Spleen (tissue), 11 donors: Measurements from ENCODE around the gene ZBTB42. TPM values are rescaled to one million over a fixed set of nuclear protein-coding genes. Genes with fewer than 3 reads are reported as not detected.

Source experiments
- DNase-seq: peaks from one replicate; pipeline ENCODE4 v3.0.0-alpha.2; 2020
- H3K27ac ChIP-seq, 8 donors: fragments of 200-600 bp; sonication (generic) in 7 of 8; 1 replicate in 4 of 8; 2 replicates in 4 of 8; pipeline versions ENCODE4 v1.5.0 to v1.8.0; 2016 to 2021; ENCODE audit warnings: inconsistent platforms in 4 of 8, mild to moderate bottlenecking in 4 of 8, moderate library complexity in 1 of 8
- H3K27me3 ChIP-seq, 7 donors: fragments of 200-600 bp; sonication (generic) in 6 of 7; replicated peaks in 1 of 7; 1 replicate in 4 of 7; 2 replicates in 3 of 7; pipeline versions ENCODE4 v1.5.0 to v1.8.0; 2016 to 2021; ENCODE audit warnings: inconsistent platforms in 3 of 7, mild to moderate bottlenecking in 1 of 7
- H3K36me3 ChIP-seq, 6 donors: fragments of 200-600 bp; sonication (generic) in 5 of 6; 1 replicate in 4 of 6; 2 replicates in 2 of 6; pipeline versions ENCODE4 v1.5.0 to v1.8.0; 2016 to 2021; ENCODE audit warnings: inconsistent platforms in 2 of 6
- H3K4me1 ChIP-seq, 6 donors: fragments of 200-600 bp; sonication (generic) in 5 of 6; 1 replicate in 3 of 6; 2 replicates in 3 of 6; pipeline versions ENCODE4 v1.5.0 to v1.8.0; 2016 to 2021; ENCODE audit warnings: inconsistent platforms in 3 of 6
- H3K4me3 ChIP-seq, 8 donors: fragments of 200-600 bp; sonication (generic) in 7 of 8; 1 replicate in 4 of 8; 2 replicates in 4 of 8; pipeline versions ENCODE4 v1.5.0 to v1.8.0; 2016 to 2021; ENCODE audit warnings: inconsistent platforms in 4 of 8, mild to moderate bottlenecking in 4 of 8, moderate library complexity in 2 of 8
- H3K9me3 ChIP-seq, 8 donors: fragments of 200-600 bp; sonication (generic) in 7 of 8; 1 replicate in 4 of 8; 2 replicates in 4 of 8; pipeline versions ENCODE4 v1.5.0 to v1.8.0; 2016 to 2021; ENCODE audit warnings: inconsistent platforms in 4 of 8
- CTCF ChIP-seq, 11 experiments: fragments of 200-600 bp in 7 of 11; fragments of 450-650 bp in 4 of 11; sonication (generic) in 4 of 11; IDR thresholded peaks in 8 of 11; conservative IDR thresholded peaks in 3 of 11; 1 replicate in 7 of 11; 2 replicates in 4 of 11; pipeline versions ENCODE4 v1.4.0 to v1.8.0; 2016 to 2021; ENCODE audit warnings: antibody characterized with exemption in 11 of 11, inconsistent platforms in 4 of 11, mild to moderate bottlenecking in 1 of 11
- POLR2A ChIP-seq, 3 donors: fragments of 450-650 bp; IDR thresholded peaks; one replicate each; pipeline ENCODE4 v1.5.1; 2017; ENCODE audit warnings: antibody characterized with exemption in 3 of 3, mild to moderate bottlenecking in 1 of 3
- POLR2AphosphoS5 ChIP-seq, 3 donors: sonication (generic); formaldehyde crosslinking; IDR thresholded peaks; one replicate each; pipeline ENCODE4 v1.5.1; 2017; ENCODE audit warnings: antibody characterized with exemption in 3 of 3
- WGBS, 5 donors: extraction: QIAGEN DNeasy Blood & Tissue Kit in 3 of 5; methylation state at CpG; one replicate each; pipeline versions ENCODE4 v1.1.5 to v1.1.7; 2013 to 2018; 5-methylcytosine and 5-hydroxymethylcytosine counted together
- intact Hi-C: fragments of 100-400 bp; cut with DNase I; formaldehyde crosslinking; loops from one replicate; pipeline ENCODE4 v1.15.0; 2023; ENCODE audit warnings: low total_unique reads
- polyA plus RNA-seq, 3 donors: library from polyadenylated mRNA; stranded (reverse); fragments of 200-250 nt; gene quantifications; one replicate each; pipeline ENCODE4 v1.2.1, GENCODE V29; 2013
- total RNA-seq, 7 donors: library from RNA; depleted of rRNA in 3 of 7; stranded (reverse); fragments of >200 nt in 3 of 7; fragmentation: NEBNext Ultra II Directional in 4 of 7; extraction: Animal tissue kit (Norgen Biotek cat#: 25700) in 4 of 7; gene quantifications; one replicate each; pipeline versions ENCODE4 v1.1.0 to v1.2.1, GENCODE V29; 2016 to 2021
- donor health status: healthy with polysubstance abuse.
- donor health status: DM: no; HTN: no; CAD: no; lungs with moderate emphysema.
- donor health status: DM: no; HTN: no; CAD: no.
- donor health status: Bipolar disorder and iron deficiency.
- donor health status: healthy.
- donor health status: DM: no; HTN: no; CAD: no.
- donor health status: DM: yes; HTN: yes; CAD: no.

ZBTB42 gene
- total and polyA plus RNA-seq, 10 donors, result 0.74 to 11.5 (median 4.6) TPM

GRCh38 chr14:104771918-104772706, 28.8 kb upstream of the ZBTB42 start:
- H3K27me3 ChIP-seq, result no peaks in the 10 kb centered on the region
- 81 to 88% (median 85%) methylated on average over 28 to 34 of the region's 34 CpGs for WGBS, 5 donors
- intact Hi-C loops, result no loop called here
- H3K9me3 ChIP-seq, result peaks cover 0 to 9% (median 5%) of the 10 kb centered on the region in 8 donors
- peaks cover 13 to 39% (median 27%) of the 10 kb centered on the region in 6 donors for H3K4me1 ChIP-seq
- DNase-seq, result no peak
- H3K36me3 ChIP-seq, result peaks cover 0 to 79% (median 58%) of the 10 kb centered on the region in 6 donors
- H3K4me3 ChIP-seq, result no peak overlapping the region
- H3K27ac ChIP-seq, result no peak overlapping the region
- TF ChIP-seq POLR2A (IDR thresholded peaks at IDR 0.05) (no peak), POLR2AphosphoS5 (IDR thresholded peaks at IDR 0.05) (peak in 2 of 3 donors; percentile 37 to 56)

GRCh38 chr14:104772707-104773504, 28.0 kb upstream of the ZBTB42 start:
- Histone ChIP-seq H3K4me3 (no peak overlapping the region), H3K27me3 (no peaks in the 10 kb centered on the region), H3K9me3 (peaks cover 0 to 9% (median 5%) of the 10 kb centered on the region in 8 donors), H3K4me1 (peaks cover 12 to 33% (median 19%) of the 10 kb centered on the region in 6 donors), H3K27ac (no peak overlapping the region), H3K36me3 (peaks cover 0 to 86% (median 61%) of the 10 kb centered on the region in 6 donors)
- 89 to 95% (median 94%) methylated on average over 33 to 38 of the region's 38 CpGs for WGBS, 5 donors
- TF ChIP-seq POLR2AphosphoS5 (IDR thresholded peaks at IDR 0.05), result peak in 1 of 3 donors; percentile 52
- no peak for TF ChIP-seq CTCF (IDR thresholded peaks at IDR 0.05 in 8 of 11, conservative IDR thresholded peaks at IDR 0.05 in 3 of 11)
- no peak for TF ChIP-seq POLR2A (IDR thresholded peaks at IDR 0.05)
- intact Hi-C loops, result no loop called here
- DNase-seq, result no peak

DNA sequence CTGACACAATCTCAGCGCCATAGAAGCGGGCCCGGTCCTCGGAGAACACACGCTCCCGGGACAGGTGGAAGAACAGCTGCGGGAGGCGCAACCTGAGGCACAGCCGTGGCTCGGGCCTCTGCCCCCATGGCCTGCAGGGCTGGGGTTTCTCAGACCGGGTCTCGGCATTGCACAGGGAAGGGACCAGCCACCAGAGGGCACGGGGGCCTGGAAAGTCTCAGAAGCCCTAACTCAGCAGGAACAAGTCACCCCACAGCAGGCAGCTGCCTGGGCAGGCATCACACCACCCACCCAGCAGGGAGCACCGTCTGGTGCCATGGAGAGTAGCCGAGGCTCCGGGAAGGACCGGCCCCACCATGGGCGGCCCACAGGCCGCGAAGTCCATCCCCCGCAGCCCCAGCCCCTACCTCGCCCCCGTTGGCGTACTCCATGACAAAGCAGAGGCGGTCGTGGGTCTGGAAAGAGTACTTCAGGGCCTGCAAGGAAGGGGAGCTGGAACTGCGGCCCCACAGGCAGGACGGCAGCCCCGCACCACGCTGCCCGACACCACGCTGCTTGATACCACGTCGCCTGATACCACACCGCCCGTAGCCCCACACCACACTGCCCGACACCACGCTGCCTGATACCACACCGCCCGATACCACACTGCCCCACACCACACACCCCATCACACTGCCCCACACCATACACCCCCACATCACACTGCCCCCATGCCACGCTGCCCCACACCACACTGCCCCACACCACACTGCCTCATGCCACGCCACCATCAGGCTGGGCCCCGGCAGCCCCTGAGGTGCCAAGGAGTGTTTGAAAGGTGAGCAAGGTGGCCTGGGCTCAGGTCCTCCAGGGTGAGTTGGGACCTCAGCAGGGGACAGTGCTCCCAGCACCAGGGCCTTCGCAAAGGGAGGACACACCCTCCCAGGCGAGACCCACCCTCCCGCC, 27.1 kb upstream of the ZBTB42 start:
- 90 to 96% (median 92%) methylated on average over 15 to 46 of the region's 46 CpGs for WGBS, 5 donors
- H3K36me3 ChIP-seq, result peaks cover 0 to 95% (median 63%) of the 10 kb centered on the region in 6 donors
- intact Hi-C loops, result no loop called here

More for the DNA sequence above, 27.1 kb upstream of the ZBTB42 start:
- DNase-seq, result no peak
- Histone ChIP-seq H3K4me3 (no peak overlapping the region), H3K9me3 (peaks cover 0 to 9% (median 5%) of the 10 kb centered on the region in 8 donors), H3K4me1 (peaks cover 4 to 26% (median 10%) of the 10 kb centered on the region in 6 donors), H3K27ac (no peak overlapping the region), H3K27me3 (no peaks in the 10 kb centered on the region)
- TF ChIP-seq POLR2A (IDR thresholded peaks at IDR 0.05) (no peak), CTCF (IDR thresholded peaks at IDR 0.05 in 8 of 11, conservative IDR thresholded peaks at IDR 0.05 in 3 of 11) (no peak), POLR2AphosphoS5 (IDR thresholded peaks at IDR 0.05) (peak in 1 of 3 donors; percentile 12)
